Osteoblast (primary cell): Measurements from ENCODE around the gene BMPR1B. TPM values are rescaled to one million over a fixed set of nuclear protein-coding genes. Genes with fewer than 3 reads are reported as not detected.

Experiments used
- DNase-seq: peaks from one replicate; pipeline ENCODE4 v3.0.0; 2011; ENCODE audit warnings: low spot score, mixed read lengths; ENCODE audit not compliant: insufficient read length; ENCODE audit errors: missing footprints
- H2AFZ ChIP-seq: 2 replicates; pipeline ENCODE4 v1.6.0; 2011; ENCODE audit warnings: mild to moderate bottlenecking, low read length
- H3K27ac ChIP-seq: 2 replicates; pipeline ENCODE4 v1.5.1; 2011; ENCODE audit warnings: mild to moderate bottlenecking, low read depth, low read length, moderate library complexity
- H3K27me3 ChIP-seq: 2 replicates; pipeline ENCODE4 v1.6.0; 2012; ENCODE audit warnings: mild to moderate bottlenecking, control low read depth, inconsistent platforms, low read length, moderate library complexity; ENCODE audit not compliant: insufficient read depth
- H3K36me3 ChIP-seq: 2 replicates; pipeline ENCODE4 v1.5.1; 2011; ENCODE audit warnings: mild to moderate bottlenecking, low read length, control low read depth, moderate library complexity; ENCODE audit not compliant: insufficient read depth
- H3K4me1 ChIP-seq: 2 replicates; pipeline ENCODE4 v1.5.1; 2011; ENCODE audit warnings: mild to moderate bottlenecking, low read length, control low read depth, moderate library complexity; ENCODE audit not compliant: insufficient read depth
- H3K4me2 ChIP-seq: 2 replicates; pipeline ENCODE4 v1.6.0; 2011; ENCODE audit warnings: mild to moderate bottlenecking, low read length; ENCODE audit not compliant: insufficient read depth
- H3K4me3 ChIP-seq: fragments of 200-600 bp; sonication (generic); 3 replicates; pipeline ENCODE4 v1.5.1; 2012; ENCODE audit warnings: mild to moderate bottlenecking, low read length, inconsistent platforms; ENCODE audit not compliant: insufficient read depth
- H3K79me2 ChIP-seq: 2 replicates; pipeline ENCODE4 v1.6.0; 2012; ENCODE audit warnings: mild to moderate bottlenecking, low read length, control low read depth, inconsistent platforms; ENCODE audit not compliant: insufficient read depth
- H3K9me3 ChIP-seq: 2 replicates; pipeline ENCODE4 v1.5.1; 2011; ENCODE audit warnings: low read depth, low read length, control low read depth
- H4K20me1 ChIP-seq: 2 replicates; pipeline ENCODE4 v1.6.0; 2012; ENCODE audit warnings: mild to moderate bottlenecking, low read length, control low read depth; ENCODE audit not compliant: insufficient read depth
- CTCF ChIP-seq: IDR thresholded peaks from 2 replicates; pipeline ENCODE4 v1.5.1; 2011; ENCODE audit warnings: mild to moderate bottlenecking, low read depth, low read length, moderate library complexity; ENCODE audit errors: extremely low read depth
- total RNA-seq: library from RNA; depleted of rRNA; stranded (reverse); fragments of >200 nt; gene quantifications from 2 replicates; pipeline ENCODE4 v1.2.3, GENCODE V29; 2012

The BMPR1B gene
- total RNA-seq, 1 donor = 2.5 TPM

DNA sequence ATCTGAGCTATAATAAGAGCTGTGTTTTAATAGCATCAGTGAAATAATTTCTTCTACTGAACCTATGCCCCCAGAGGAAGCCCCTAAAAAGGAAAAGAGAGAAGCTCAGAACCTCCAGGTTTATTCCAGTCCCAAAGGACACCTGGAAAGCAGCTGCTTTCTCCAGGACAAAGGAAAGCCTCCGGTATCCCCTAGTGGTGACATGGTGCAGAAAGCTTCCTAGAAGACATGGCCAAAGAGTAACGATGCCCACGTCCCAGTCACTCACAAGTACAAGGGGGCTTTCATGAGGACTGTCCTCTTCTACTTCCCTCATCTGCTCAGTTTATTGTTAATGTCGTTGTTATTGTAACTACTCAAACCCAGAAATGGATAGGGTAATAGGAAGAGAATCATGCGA lies 447.1 kb downstream of the BMPR1B start:
- no peaks in the 10 kb centered on the region for H3K27me3 ChIP-seq
- no peaks in the 10 kb centered on the region for H3K79me2 ChIP-seq
- no peaks in the 10 kb centered on the region for H3K9me3 ChIP-seq
- no peak for DNase-seq
- H2AFZ ChIP-seq = no peak overlapping the region
- no peaks in the 10 kb centered on the region for H3K4me1 ChIP-seq
- H3K36me3 ChIP-seq = no peaks in the 10 kb centered on the region
- H3K27ac ChIP-seq = no peak overlapping the region
- no peak overlapping the region for H3K4me3 ChIP-seq
- no peaks in the 10 kb centered on the region for H4K20me1 ChIP-seq
- peak; percentile 30 for TF ChIP-seq CTCF
- no peak overlapping the region for H3K4me2 ChIP-seq
